ENCODE measurements around the gene KCNQ1.

The KCNQ1 gene

DNA sequence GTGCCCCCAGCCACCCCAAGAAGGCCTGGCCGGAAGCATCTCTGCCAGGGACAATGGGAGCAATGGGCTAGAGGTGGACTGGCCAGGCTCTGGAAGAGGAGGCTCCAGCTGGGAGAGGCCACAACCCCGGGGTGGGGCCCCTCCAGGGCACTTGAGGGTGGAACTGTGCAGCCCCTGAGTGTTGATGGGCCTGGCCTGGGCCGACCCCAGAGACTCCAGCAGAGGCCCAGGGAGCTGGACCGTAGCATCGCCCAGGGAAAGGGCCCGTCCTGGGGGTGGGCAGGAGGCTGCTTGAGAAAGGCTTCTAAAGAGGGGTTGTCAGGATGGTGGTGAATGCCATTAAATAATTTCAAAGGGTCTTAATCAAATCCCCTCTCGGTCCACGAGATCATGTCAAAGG is 410.4 kb downstream of the KCNQ1 start:
- ATAC-seq = no peak
- TF ChIP-seq ZNF70 (CRISPR knock-in tag; IDR thresholded peaks at IDR 0.05) (no peak), TOX (CRISPR knock-in tag; IDR thresholded peaks at IDR 0.05; ENCODE audit: borderline replicate concordance) (no peak), ZNF8 (CRISPR knock-in tag; IDR thresholded peaks at IDR 0.05) (no peak), OSR1 (CRISPR knock-in tag; IDR thresholded peaks at IDR 0.05) (no peak)

DNA sequence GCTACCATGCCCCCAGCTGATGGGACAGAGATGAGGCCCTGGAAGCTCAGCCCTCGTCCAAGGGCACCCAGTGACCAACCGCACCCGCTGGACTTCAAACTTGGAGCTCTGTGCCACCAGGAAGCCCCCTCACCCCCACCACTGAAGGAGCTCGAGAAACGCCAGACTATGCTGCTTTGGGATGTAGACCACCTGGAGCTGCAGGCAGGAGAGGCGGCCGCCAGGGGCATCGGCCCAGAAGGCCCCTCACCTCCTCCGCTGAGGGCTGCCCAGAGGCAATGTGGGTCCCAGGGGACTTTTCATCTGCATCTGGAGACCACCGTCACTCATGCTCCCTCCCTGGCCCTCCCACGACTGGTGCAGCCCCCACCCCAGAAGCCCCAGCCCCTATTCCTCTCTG is 412.5 kb downstream of the KCNQ1 start:
- no peak for ATAC-seq
- TF ChIP-seq, protein P1, sequence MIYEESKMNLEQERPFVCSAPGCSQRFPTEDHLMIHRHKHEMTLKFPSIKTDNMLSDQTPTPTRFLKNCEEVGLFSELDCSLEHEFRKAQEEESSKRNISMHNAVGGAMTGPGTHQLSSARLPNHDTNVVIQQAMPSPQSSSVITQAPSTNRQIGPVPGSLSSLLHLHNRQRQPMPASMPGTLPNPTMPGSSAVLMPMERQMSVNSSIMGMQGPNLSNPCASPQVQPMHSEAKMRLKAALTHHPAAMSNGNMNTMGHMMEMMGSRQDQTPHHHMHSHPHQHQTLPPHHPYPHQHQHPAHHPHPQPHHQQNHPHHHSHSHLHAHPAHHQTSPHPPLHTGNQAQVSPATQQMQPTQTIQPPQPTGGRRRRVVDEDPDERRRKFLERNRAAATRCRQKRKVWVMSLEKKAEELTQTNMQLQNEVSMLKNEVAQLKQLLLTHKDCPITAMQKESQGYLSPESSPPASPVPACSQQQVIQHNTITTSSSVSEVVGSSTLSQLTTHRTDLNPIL (CRISPR knock-in tag; IDR thresholded peaks at IDR 0.05; ENCODE audit: low read depth) = no peak
- TF ChIP-seq CSDC2 (CRISPR knock-in tag; IDR thresholded peaks at IDR 0.05) (no peak), OSR1 (CRISPR knock-in tag; IDR thresholded peaks at IDR 0.05) (no peak), BACH2 (CRISPR knock-in tag; IDR thresholded peaks at IDR 0.05; ENCODE audit: borderline replicate concordance) (no peak), TCF4 (CRISPR knock-in tag; IDR thresholded peaks at IDR 0.05; ENCODE audit: borderline replicate concordance) (no peak), ARNTL (CRISPR knock-in tag; IDR thresholded peaks at IDR 0.05; ENCODE audit: borderline replicate concordance, low read depth) (no peak), PPARA (CRISPR knock-in tag; IDR thresholded peaks at IDR 0.05; ENCODE audit: borderline replicate concordance) (no peak), ESRRG (CRISPR knock-in tag; IDR thresholded peaks at IDR 0.05) (no peak), ISL1 (CRISPR knock-in tag; IDR thresholded peaks at IDR 0.05) (no peak), ZNF70 (CRISPR knock-in tag; IDR thresholded peaks at IDR 0.05) (no peak)
- TF ChIP-seq, protein P2, sequence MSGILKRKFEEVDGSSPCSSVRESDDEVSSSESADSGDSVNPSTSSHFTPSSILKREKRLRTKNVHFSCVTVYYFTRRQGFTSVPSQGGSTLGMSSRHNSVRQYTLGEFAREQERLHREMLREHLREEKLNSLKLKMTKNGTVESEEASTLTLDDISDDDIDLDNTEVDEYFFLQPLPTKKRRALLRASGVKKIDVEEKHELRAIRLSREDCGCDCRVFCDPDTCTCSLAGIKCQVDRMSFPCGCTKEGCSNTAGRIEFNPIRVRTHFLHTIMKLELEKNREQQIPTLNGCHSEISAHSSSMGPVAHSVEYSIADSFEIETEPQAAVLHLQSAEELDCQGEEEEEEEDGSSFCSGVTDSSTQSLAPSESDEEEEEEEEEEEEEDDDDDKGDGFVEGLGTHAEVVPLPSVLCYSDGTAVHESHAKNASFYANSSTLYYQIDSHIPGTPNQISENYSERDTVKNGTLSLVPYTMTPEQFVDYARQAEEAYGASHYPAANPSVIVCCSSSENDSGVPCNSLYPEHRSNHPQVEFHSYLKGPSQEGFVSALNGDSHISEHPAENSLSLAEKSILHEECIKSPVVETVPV (CRISPR knock-in tag; IDR thresholded peaks at IDR 0.05) = no peak
- TF ChIP-seq, protein P3, sequence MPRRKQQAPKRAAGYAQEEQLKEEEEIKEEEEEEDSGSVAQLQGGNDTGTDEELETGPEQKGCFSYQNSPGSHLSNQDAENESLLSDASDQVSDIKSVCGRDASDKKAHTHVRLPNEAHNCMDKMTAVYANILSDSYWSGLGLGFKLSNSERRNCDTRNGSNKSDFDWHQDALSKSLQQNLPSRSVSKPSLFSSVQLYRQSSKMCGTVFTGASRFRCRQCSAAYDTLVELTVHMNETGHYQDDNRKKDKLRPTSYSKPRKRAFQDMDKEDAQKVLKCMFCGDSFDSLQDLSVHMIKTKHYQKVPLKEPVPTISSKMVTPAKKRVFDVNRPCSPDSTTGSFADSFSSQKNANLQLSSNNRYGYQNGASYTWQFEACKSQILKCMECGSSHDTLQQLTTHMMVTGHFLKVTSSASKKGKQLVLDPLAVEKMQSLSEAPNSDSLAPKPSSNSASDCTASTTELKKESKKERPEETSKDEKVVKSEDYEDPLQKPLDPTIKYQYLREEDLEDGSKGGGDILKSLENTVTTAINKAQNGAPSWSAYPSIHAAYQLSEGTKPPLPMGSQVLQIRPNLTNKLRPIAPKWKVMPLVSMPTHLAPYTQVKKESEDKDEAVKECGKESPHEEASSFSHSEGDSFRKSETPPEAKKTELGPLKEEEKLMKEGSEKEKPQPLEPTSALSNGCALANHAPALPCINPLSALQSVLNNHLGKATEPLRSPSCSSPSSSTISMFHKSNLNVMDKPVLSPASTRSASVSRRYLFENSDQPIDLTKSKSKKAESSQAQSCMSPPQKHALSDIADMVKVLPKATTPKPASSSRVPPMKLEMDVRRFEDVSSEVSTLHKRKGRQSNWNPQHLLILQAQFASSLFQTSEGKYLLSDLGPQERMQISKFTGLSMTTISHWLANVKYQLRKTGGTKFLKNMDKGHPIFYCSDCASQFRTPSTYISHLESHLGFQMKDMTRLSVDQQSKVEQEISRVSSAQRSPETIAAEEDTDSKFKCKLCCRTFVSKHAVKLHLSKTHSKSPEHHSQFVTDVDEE (CRISPR knock-in tag; IDR thresholded peaks at IDR 0.05) = no peak

DNA sequence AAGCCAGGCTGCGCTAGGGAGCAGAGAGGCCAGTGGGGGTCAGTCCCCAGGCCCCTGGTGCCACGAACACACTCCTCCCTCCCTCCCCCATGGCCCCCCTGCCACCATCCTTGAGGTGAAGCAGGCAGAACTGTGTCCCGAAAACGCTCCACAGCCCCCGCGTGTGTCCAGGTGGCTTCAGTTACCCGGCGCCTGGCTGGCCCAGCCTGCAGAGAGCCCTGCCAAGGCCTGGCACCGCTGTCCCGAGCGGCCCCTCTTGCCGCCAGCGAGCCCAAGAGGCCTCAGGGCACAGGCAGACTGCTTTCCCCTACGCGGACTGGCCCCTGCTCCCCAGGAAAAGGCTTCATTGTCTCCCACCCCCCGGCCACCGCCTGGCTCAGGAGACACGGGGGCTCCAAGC is 413.1 kb downstream of the KCNQ1 start:
- no peak for TF ChIP-seq ZC3H10 (CRISPR knock-in tag; IDR thresholded peaks at IDR 0.05)
- TF ChIP-seq, protein P4, sequence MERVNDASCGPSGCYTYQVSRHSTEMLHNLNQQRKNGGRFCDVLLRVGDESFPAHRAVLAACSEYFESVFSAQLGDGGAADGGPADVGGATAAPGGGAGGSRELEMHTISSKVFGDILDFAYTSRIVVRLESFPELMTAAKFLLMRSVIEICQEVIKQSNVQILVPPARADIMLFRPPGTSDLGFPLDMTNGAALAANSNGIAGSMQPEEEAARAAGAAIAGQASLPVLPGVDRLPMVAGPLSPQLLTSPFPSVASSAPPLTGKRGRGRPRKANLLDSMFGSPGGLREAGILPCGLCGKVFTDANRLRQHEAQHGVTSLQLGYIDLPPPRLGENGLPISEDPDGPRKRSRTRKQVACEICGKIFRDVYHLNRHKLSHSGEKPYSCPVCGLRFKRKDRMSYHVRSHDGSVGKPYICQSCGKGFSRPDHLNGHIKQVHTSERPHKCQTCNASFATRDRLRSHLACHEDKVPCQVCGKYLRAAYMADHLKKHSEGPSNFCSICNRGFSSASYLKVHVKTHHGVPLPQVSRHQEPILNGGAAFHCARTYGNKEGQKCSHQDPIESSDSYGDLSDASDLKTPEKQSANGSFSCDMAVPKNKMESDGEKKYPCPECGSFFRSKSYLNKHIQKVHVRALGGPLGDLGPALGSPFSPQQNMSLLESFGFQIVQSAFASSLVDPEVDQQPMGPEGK (CRISPR knock-in tag; IDR thresholded peaks at IDR 0.05; ENCODE audit: borderline replicate concordance) = no peak
- TF ChIP-seq ESRRG (CRISPR knock-in tag; IDR thresholded peaks at IDR 0.05) = no peak
- no peak for TF ChIP-seq TCF4 (CRISPR knock-in tag; IDR thresholded peaks at IDR 0.05; ENCODE audit: borderline replicate concordance)
- TF ChIP-seq ZNF565 (CRISPR knock-in tag; conservative IDR thresholded peaks at IDR 0.05; ENCODE audit: low read depth) = no peak
- TF ChIP-seq, protein P2 (CRISPR knock-in tag; IDR thresholded peaks at IDR 0.05) = no peak
- no peak for TF ChIP-seq CSDC2 (CRISPR knock-in tag; IDR thresholded peaks at IDR 0.05)
- TF ChIP-seq ARNTL (CRISPR knock-in tag; IDR thresholded peaks at IDR 0.05; ENCODE audit: borderline replicate concordance, low read depth) = no peak
- TF ChIP-seq, protein P1 (CRISPR knock-in tag; IDR thresholded peaks at IDR 0.05; ENCODE audit: low read depth) = no peak
- TF ChIP-seq OSR1 (CRISPR knock-in tag; IDR thresholded peaks at IDR 0.05) = no peak
- no peak for TF ChIP-seq ZFP3 (CRISPR knock-in tag; IDR thresholded peaks at IDR 0.05)
- no peak for TF ChIP-seq RARB (CRISPR knock-in tag; IDR thresholded peaks at IDR 0.05)
- no peak for TF ChIP-seq GLIS3 (CRISPR knock-in tag; IDR thresholded peaks at IDR 0.05)
- TF ChIP-seq ZFP30 (CRISPR knock-in tag; IDR thresholded peaks at IDR 0.05) = no peak
- no peak for TF ChIP-seq ZNF70 (CRISPR knock-in tag; IDR thresholded peaks at IDR 0.05)

More for the DNA sequence above, 413.1 kb downstream of the KCNQ1 start:
- ATAC-seq = peak; percentile 23; the same call in 2 of the 3 replicates

All from SK-N-SH treated with all-trans-retinoic acid at 6 μM for 48 hours (cell line).